ENCODE measurements around the gene DNM1. TPM values are rescaled to one million over a fixed set of nuclear protein-coding genes. Genes with fewer than 3 reads are reported as not detected.
A peak's percentile ranks its signal among the peaks of the same experiment; 100 is the strongest.
"Not testable (repeated sequence)": the region's sequence is repeated elsewhere in the genome, so short reads cannot be mapped to it uniquely, and the experiment has no call there.

DNM1 gene
- total RNA-seq, 1 donor from 2014 or later, result 84.0 TPM

DNA sequence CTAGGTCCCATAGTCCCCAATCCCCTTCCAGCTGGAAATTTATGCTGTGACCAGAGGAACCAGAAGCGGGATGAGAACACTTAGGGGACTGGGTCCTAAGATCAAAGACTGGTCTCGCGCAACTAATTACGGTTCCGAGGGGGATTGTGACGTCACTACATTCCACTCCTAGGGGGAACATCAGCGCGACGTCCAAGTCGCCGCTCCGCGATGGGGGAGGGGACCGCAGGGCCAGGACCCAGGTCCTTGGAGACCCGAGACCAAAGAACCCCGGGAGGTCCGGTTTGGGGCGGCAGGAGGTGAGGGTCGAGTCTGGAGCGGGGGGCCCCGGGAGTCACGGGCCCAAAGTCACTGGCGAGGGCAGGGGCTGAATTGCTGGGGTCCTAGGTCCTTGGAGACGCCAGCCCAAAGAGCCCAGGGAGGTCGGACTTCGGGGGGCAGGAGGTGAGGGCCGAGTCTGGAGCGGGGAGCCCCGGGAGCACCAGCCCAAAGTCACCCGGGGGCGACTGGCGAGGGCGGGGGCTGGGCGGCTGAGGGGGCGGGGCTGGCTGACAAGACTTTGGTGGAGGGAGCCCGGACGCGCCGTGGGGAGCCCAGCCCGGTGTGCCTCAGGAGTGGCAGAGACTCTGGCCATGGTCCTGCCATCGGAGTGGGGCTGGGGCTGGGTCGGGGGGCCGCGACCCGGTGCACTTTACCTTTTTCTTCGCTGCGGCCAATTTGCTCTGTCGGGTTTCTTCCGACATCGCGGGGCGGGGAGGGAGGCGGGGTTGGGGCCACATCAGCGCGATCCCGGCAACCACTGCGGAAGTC lies 72.2 kb downstream of the DNM1 start, which contains the start of gene GOLGA2:
GOLGA2 (minus strand) TSS at position 810 of the 810 bp plus-strand sequence; CDS start at position 779, 31 bp downstream.
- no peaks in the 10 kb centered on the region for H3K9me3 Mint-ChIP-seq
- peak within 1 kb of the TSS; percentile 99 for H3K4me3 Mint-ChIP-seq
- peak; percentile 16 for DNase-seq (ENCODE audit: low read depth, low spot score)
- H3K27ac Mint-ChIP-seq (ENCODE audit: unreplicated experiment), result peak within 1 kb of the TSS; percentile 94
- peaks cover 24% of the 10 kb centered on the region for H3K4me1 Mint-ChIP-seq
- no peaks in the 10 kb centered on the region for H3K36me3 Mint-ChIP-seq (ENCODE audit: low read depth)
- TF ChIP-seq, protein P1, sequence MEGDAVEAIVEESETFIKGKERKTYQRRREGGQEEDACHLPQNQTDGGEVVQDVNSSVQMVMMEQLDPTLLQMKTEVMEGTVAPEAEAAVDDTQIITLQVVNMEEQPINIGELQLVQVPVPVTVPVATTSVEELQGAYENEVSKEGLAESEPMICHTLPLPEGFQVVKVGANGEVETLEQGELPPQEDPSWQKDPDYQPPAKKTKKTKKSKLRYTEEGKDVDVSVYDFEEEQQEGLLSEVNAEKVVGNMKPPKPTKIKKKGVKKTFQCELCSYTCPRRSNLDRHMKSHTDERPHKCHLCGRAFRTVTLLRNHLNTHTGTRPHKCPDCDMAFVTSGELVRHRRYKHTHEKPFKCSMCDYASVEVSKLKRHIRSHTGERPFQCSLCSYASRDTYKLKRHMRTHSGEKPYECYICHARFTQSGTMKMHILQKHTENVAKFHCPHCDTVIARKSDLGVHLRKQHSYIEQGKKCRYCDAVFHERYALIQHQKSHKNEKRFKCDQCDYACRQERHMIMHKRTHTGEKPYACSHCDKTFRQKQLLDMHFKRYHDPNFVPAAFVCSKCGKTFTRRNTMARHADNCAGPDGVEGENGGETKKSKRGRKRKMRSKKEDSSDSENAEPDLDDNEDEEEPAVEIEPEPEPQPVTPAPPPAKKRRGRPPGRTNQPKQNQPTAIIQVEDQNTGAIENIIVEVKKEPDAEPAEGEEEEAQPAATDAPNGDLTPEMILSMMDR (conservative IDR thresholded peaks at IDR 0.05), result no peak
- no peaks in the 10 kb centered on the region for H3K27me3 Mint-ChIP-seq (ENCODE audit: low read depth)

GRCh38 chr9:128276008-128276573 lies 72.9 kb downstream of the DNM1 start, which contains the start of gene SWI5:
SWI5 (plus strand) TSS chr9:128276276.
- peak within 1 kb of the TSS; percentile 94 for H3K27ac Mint-ChIP-seq (ENCODE audit: unreplicated experiment)
- peak within 1 kb of the TSS; percentile 99 for H3K4me3 Mint-ChIP-seq
- H3K27me3 Mint-ChIP-seq (ENCODE audit: low read depth), result no peaks in the 10 kb centered on the region
- no peaks in the 10 kb centered on the region for H3K36me3 Mint-ChIP-seq (ENCODE audit: low read depth)
- peaks cover 24% of the 10 kb centered on the region for H3K4me1 Mint-ChIP-seq
- H3K9me3 Mint-ChIP-seq, result no peaks in the 10 kb centered on the region
- TF ChIP-seq, protein P1 (conservative IDR thresholded peaks at IDR 0.05), result no peak
- DNase-seq (ENCODE audit: low read depth, low spot score), result peak; percentile 100

GRCh38 chr9:128276574-128277270 lies 73.5 kb downstream of the DNM1 start:
- H3K4me1 Mint-ChIP-seq, result peaks cover 24% of the 10 kb centered on the region
- no peak for DNase-seq (ENCODE audit: low read depth, low spot score)
- H3K27ac Mint-ChIP-seq (ENCODE audit: unreplicated experiment), result peak overlapping the region; percentile 94
- peak overlapping the region; percentile 99 for H3K4me3 Mint-ChIP-seq
- H3K27me3 Mint-ChIP-seq (ENCODE audit: low read depth), result no peaks in the 10 kb centered on the region
- TF ChIP-seq, protein P1 (conservative IDR thresholded peaks at IDR 0.05), result no peak
- H3K9me3 Mint-ChIP-seq, result no peaks in the 10 kb centered on the region
- H3K36me3 Mint-ChIP-seq (ENCODE audit: low read depth), result no peaks in the 10 kb centered on the region

DNA sequence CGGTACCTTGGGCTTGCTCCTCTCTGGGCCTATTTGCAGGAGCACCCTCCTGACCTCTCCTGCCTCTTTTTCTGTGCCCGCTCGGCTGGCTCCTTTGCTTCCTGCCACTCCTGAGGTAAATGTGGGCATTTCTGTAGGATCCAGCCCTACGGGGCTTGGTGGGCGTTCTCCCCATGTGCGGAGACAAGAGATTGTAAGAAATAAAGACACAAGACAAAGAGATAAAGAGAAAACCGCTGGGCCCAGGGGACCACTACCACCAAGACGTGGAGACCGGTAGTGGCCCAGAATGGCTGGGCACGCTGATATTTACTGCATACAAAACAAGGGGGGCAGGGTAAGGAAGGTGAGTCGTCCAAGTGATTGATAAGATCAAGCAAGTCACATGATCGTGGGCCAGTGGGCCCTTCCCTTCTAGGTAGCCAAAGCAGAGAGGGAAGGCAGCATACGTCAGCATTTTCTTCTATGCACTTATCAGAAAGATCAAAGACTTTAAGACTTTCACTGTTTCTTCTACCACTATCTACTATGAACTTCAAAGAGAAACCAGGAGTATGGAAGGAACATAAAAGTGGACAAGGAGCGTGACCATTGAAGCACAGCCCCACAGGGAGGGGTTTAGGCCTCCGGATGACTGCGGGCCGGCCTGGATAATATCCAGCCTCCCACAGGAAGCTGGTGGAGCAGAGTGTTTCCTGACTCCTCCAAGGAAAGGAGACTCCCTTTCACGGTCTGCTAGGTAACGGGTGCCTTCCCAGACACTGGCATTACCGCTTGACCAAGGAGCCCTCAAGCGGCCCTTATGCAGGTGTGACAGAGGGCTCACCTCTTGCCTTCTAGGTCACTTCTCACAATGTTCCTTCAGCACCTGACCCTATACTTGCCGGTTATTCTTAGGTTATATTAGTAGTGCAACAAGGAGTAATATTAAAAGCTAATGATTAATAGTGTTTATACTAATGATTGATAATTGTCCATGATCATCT lies 76.2 kb downstream of the DNM1 start:
- peak overlapping the region; percentile 80 for H3K27ac Mint-ChIP-seq (ENCODE audit: unreplicated experiment)
- DNase-seq (ENCODE audit: low read depth, low spot score); H3K36me3 Mint-ChIP-seq (ENCODE audit: low read depth); H3K9me3 Mint-ChIP-seq; H3K27me3 Mint-ChIP-seq (ENCODE audit: low read depth): not testable (repeated sequence)
- H3K4me1 Mint-ChIP-seq, result peaks cover 24% of the 10 kb centered on the region
- H3K4me3 Mint-ChIP-seq, result peak overlapping the region; percentile 68

DNA sequence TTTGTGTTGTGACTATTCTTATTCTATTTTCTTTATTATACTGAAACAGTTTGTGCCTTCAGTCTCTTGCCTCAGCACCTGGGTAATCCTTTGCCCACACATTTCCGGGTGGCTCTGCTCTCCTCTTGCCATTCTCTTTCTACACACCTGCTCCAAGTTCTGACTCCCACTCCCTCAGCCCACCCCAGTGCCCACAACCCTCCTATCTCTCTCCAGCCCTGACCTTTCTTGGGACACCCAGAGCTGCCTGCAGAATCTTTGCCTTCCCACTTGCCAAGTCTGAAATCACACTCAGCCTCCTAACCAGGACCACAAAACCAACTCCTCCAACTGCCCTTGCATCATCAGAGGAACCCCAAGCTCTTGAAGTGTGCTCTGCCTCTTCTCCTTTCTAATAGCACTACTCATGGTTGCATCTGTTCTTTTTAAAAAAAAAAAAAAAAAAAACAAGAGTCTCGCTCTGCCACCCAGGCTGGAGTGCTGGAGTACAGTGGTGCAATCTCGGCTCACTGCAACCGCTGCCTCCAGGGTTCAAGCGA lies 77.0 kb downstream of the DNM1 start:
- DNase-seq (ENCODE audit: low read depth, low spot score), result no peak
- Mint-ChIP-seq H3K36me3 (ENCODE audit: low read depth) (no peaks in the 10 kb centered on the region), H3K27me3 (ENCODE audit: low read depth) (no peaks in the 10 kb centered on the region), H3K4me1 (peaks cover 16% of the 10 kb centered on the region), H3K4me3 (peak overlapping the region; percentile 65), H3K27ac (ENCODE audit: unreplicated experiment) (peak overlapping the region; percentile 67), H3K9me3 (no peaks in the 10 kb centered on the region)
- TF ChIP-seq, protein P1 (conservative IDR thresholded peaks at IDR 0.05), result no peak

All from neural crest cell (in vitro differentiated cells).